Keratinocyte (primary cell): ENCODE measurements around the gene ACBD6. TPM values are rescaled to one million over a fixed set of nuclear protein-coding genes. Genes with fewer than 3 reads are reported as not detected.

ENCODE experiments used
- DNase-seq: peaks from one replicate; pipeline ENCODE4 v3.0.0-alpha.2; 2011; ENCODE audit warnings: low read depth, missing footprints, low spot score
- FAIRE-seq: peaks from 2 replicates; lab custom pipeline; 2011; peaks lifted over from hg19 to GRCh38; lab: Jason Lieb, UNC
- H2AFZ ChIP-seq: 2 replicates; pipeline ENCODE4 v1.6.0; 2012; ENCODE audit warnings: low read length, control low read depth, inconsistent platforms; ENCODE audit not compliant: control insufficient read depth
- H3K27ac ChIP-seq: 2 replicates; pipeline ENCODE4 v1.5.1; 2011; ENCODE audit warnings: low read length; ENCODE audit not compliant: control insufficient read depth, insufficient read depth
- H3K27me3 ChIP-seq: 3 replicates; pipeline ENCODE4 v1.6.0; 2011; ENCODE audit warnings: low read length; ENCODE audit not compliant: control insufficient read depth, insufficient read depth; ENCODE audit errors: extremely low read depth
- H3K36me3 ChIP-seq, 2 experiments: 2 replicates in 1 of 2; 3 replicates in 1 of 2; pipeline ENCODE4 v1.5.1; 2011; ENCODE audit warnings: low read length in 2 of 2, mild to moderate bottlenecking in 1 of 2; ENCODE audit not compliant: control insufficient read depth in 2 of 2, insufficient read depth in 2 of 2; ENCODE audit errors: extremely low read depth in 1 of 2
- H3K4me1 ChIP-seq: 3 replicates; pipeline ENCODE4 v1.5.1; 2011; ENCODE audit warnings: low read length; ENCODE audit not compliant: control insufficient read depth, insufficient read depth; ENCODE audit errors: extremely low read depth
- H3K4me2 ChIP-seq: 3 replicates; pipeline ENCODE4 v1.6.0; 2011; ENCODE audit warnings: low read depth, low read length; ENCODE audit not compliant: control insufficient read depth, insufficient read depth; ENCODE audit errors: extremely low read depth
- H3K4me3 ChIP-seq, 3 experiments: fragments of 200-600 bp in 1 of 3; sonication (generic) in 1 of 3; 2 replicates in 2 of 3; 3 replicates in 1 of 3; pipeline ENCODE4 v1.5.1; 2011 to 2016; ENCODE audit warnings: low read length in 3 of 3, mild to moderate bottlenecking in 3 of 3, control low read depth in 2 of 3, inconsistent platforms in 1 of 3, low read depth in 1 of 3, mixed read lengths in 1 of 3, mixed run types in 1 of 3, moderate library complexity in 1 of 3; ENCODE audit not compliant: control insufficient read depth in 2 of 3, insufficient read depth in 2 of 3; ENCODE audit errors: extremely low read depth in 1 of 3
- H3K79me2 ChIP-seq: 2 replicates; pipeline ENCODE4 v1.6.0; 2012; ENCODE audit warnings: low read length; ENCODE audit not compliant: control insufficient read depth, insufficient read depth
- H3K9ac ChIP-seq: 3 replicates; pipeline ENCODE4 v1.6.0; 2011; ENCODE audit warnings: low read length; ENCODE audit not compliant: control insufficient read depth, insufficient read depth; ENCODE audit errors: extremely low read depth
- H3K9me1 ChIP-seq: 3 replicates; pipeline ENCODE4 v1.6.0; 2011; ENCODE audit warnings: low read length; ENCODE audit not compliant: control insufficient read depth, insufficient read depth; ENCODE audit errors: extremely low read depth
- H3K9me3 ChIP-seq: 2 replicates; pipeline ENCODE4 v1.5.1; 2012; ENCODE audit warnings: low read depth, low read length; ENCODE audit not compliant: control insufficient read depth
- H4K20me1 ChIP-seq: 3 replicates; pipeline ENCODE4 v1.6.0; 2011; ENCODE audit warnings: low read length; ENCODE audit not compliant: control insufficient read depth, insufficient read depth; ENCODE audit errors: extremely low read depth
- EZH2 ChIP-seq: IDR thresholded peaks from one replicate; pipeline ENCODE4 v1.6.1; 2012; ENCODE audit warnings: inconsistent platforms, mild to moderate bottlenecking, low read length, moderate library complexity
- dilution Hi-C: fragments of 300-500 bp; cut with MboI; formaldehyde crosslinking; loops from one replicate; pipeline ENCODE4 v1.7.0; 2020; ENCODE audit warnings: low sequenced_read_pairs; ENCODE audit not compliant: extremely low pct_ligation_motif_present
- polyA plus RNA-seq, 5 experiments: library from polyadenylated mRNA; depleted of rRNA in 3 of 5; stranded (reverse) in 3 of 5; stranded (forward) in 1 of 5; unstranded in 1 of 5; fragments of >200 nt; gene quantifications; 1 replicate in 1 of 5; 2 replicates in 3 of 5; 3 replicates in 1 of 5; pipeline versions ENCODE4 v1.2.1 to v1.2.3, GENCODE V29; 2011 to 2012; ENCODE audit warnings: missing spikeins in 2 of 5, low read depth in 1 of 5, low replicate concordance in 1 of 5
- TF ChIP-seq, protein P1 (sequence below), 3 experiments: IDR thresholded peaks in 1 of 3; conservative IDR thresholded peaks in 1 of 3; optimal IDR thresholded peaks in 1 of 3; 2 replicates in 2 of 3; 3 replicates in 1 of 3; pipeline versions ENCODE3 to v1.5.1; 2011; ENCODE audit warnings: low read length in 3 of 3, mild to moderate bottlenecking in 3 of 3, moderate library complexity in 2 of 3, control low read depth in 1 of 3, inconsistent platforms in 1 of 3; ENCODE audit not compliant: insufficient read depth in 2 of 3; ENCODE audit errors: extremely low read depth in 1 of 3

ACBD6 gene
- polyA plus RNA-seq, 1 donor (not counting 4 experiments of a cell fraction or from before 2014, with no cell fraction given) = 47.5 TPM

DNA sequence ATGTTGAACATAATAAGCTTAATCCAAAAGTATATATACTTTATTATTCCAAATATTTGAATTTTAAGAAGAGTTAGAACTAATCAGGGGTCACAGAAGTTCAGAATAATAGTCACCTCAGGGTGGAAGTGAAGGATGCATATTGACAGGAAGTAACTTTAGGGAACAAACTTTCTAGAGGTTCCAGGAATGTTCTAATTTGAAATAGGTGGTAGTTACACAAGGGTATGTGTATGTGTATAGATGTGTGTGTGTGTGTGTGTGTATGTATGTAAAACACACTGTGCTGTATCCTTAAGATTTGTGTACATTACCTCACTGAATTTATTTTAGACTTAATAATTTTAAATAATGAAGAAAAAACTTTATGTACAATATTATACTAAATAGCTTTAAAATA is 110.4 kb downstream of the ACBD6 start:
- H3K79me2 ChIP-seq = peaks cover 20% of the 10 kb centered on the region
- FAIRE-seq = no peak

DNA sequence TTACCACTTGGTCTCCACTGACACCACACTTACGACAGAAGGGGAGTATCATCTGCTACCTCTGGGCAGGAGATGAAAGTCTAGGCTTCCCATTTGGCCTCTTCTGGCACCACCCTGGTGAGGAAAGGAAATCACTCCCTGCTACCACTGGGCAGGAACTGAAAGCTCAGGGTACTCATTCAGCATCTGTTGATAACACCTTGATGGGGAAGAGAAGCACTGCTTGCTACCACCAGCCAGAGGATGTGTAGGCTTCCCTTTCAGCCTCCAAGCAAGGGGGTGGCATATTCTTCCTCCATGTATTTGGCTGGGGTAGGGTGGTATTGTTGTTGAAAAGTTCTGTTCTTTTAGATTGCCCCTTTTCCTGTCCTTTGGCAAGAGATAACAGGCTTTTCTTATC is 115.0 kb downstream of the ACBD6 start:
- no peak overlapping the region for H3K9ac ChIP-seq
- no peak overlapping the region for H3K4me3 ChIP-seq
- no peak overlapping the region for H2AFZ ChIP-seq
- TF ChIP-seq, protein P1, sequence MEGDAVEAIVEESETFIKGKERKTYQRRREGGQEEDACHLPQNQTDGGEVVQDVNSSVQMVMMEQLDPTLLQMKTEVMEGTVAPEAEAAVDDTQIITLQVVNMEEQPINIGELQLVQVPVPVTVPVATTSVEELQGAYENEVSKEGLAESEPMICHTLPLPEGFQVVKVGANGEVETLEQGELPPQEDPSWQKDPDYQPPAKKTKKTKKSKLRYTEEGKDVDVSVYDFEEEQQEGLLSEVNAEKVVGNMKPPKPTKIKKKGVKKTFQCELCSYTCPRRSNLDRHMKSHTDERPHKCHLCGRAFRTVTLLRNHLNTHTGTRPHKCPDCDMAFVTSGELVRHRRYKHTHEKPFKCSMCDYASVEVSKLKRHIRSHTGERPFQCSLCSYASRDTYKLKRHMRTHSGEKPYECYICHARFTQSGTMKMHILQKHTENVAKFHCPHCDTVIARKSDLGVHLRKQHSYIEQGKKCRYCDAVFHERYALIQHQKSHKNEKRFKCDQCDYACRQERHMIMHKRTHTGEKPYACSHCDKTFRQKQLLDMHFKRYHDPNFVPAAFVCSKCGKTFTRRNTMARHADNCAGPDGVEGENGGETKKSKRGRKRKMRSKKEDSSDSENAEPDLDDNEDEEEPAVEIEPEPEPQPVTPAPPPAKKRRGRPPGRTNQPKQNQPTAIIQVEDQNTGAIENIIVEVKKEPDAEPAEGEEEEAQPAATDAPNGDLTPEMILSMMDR (optimal IDR thresholded peaks at IDR 0.05 in 1 of 3, IDR thresholded peaks at IDR 0.05 in 1 of 3, conservative IDR thresholded peaks at IDR 0.05 in 1 of 3; ENCODE audit: extremely low read depth in 1 of 3, insufficient read depth in 2 of 3, low read length in 3 of 3) = no peak
- TF ChIP-seq EZH2 = no peak
- H3K4me1 ChIP-seq = no peaks in the 10 kb centered on the region
- no peak overlapping the region for H3K27ac ChIP-seq
- peaks cover 4% of the 10 kb centered on the region for H3K9me3 ChIP-seq
- H4K20me1 ChIP-seq = no peaks in the 10 kb centered on the region
- no peak for FAIRE-seq
- H3K79me2 ChIP-seq = peaks cover 24% of the 10 kb centered on the region
- no peaks in the 10 kb centered on the region for H3K9me1 ChIP-seq
- no peaks in the 10 kb centered on the region for H3K36me3 ChIP-seq
- no peak overlapping the region for H3K4me2 ChIP-seq
- dilution Hi-C loops = no loop called here
- no peak for DNase-seq
- no peaks in the 10 kb centered on the region for H3K27me3 ChIP-seq

More for the DNA sequence above, 110.4 kb downstream of the ACBD6 start:
- TF ChIP-seq, protein P1 (optimal IDR thresholded peaks at IDR 0.05 in 1 of 3, IDR thresholded peaks at IDR 0.05 in 1 of 3, conservative IDR thresholded peaks at IDR 0.05 in 1 of 3; ENCODE audit: extremely low read depth in 1 of 3, insufficient read depth in 2 of 3, low read length in 3 of 3) = no peak
- no peak for TF ChIP-seq EZH2
- H2AFZ ChIP-seq = no peak overlapping the region
- no peaks in the 10 kb centered on the region for H3K27me3 ChIP-seq
- no peak overlapping the region for H3K4me3 ChIP-seq
- no peak overlapping the region for H3K4me2 ChIP-seq
- no peaks in the 10 kb centered on the region for H3K4me1 ChIP-seq
- H3K9me1 ChIP-seq = no peaks in the 10 kb centered on the region
- H3K27ac ChIP-seq = no peak overlapping the region
- no peaks in the 10 kb centered on the region for H3K36me3 ChIP-seq
- DNase-seq = no peak
- no peaks in the 10 kb centered on the region for H4K20me1 ChIP-seq
- no peaks in the 10 kb centered on the region for H3K9me3 ChIP-seq
- H3K9ac ChIP-seq = no peak overlapping the region
- dilution Hi-C loops = no loop called here
